OCI-LY7 (cell line): ENCODE measurements around the gene IP6K3. TPM values are rescaled to one million over a fixed set of nuclear protein-coding genes. Genes with fewer than 3 reads are reported as not detected.

Experiments used
- BruUV-seq: library from RNA; stranded (reverse); fragments of 400-500 nt; replicated peaks from 2 replicates; lab custom pipeline; 2021; lab: Mats Ljungman, UMichigan
- CTCF ChIA-PET: fragments of 300-600 bp; sonication (Branson Sonifier 250); formaldehyde crosslinking; loops from one replicate; lab custom pipeline; 2022; ENCODE audit warnings: antibody characterized with exemption; ENCODE audit not compliant: unreplicated experiment; lab: Charles Lee
- POLR2A ChIA-PET: fragments of 300-600 bp; sonication (Branson Sonifier 250); formaldehyde crosslinking; loops from one replicate; lab custom pipeline; 2022; ENCODE audit warnings: antibody characterized with exemption; lab: Charles Lee
- DNase-seq: peaks from one replicate; pipeline ENCODE4 v3.0.0-alpha.2; 2015; ENCODE audit warnings: low spot score
- H2AFZ ChIP-seq: fragments of 200-600 bp; sonication (generic), shearing (Covaris generic); 2 replicates; pipeline ENCODE4 v1.6.1; 2014; ENCODE audit warnings: mild to moderate bottlenecking, antibody characterized with exemption, low read length, moderate library complexity
- H3K27ac ChIP-seq: fragments of 200-600 bp; sonication (generic); 2 replicates; pipeline ENCODE4 v1.5.1; 2014; ENCODE audit warnings: mixed run types, low read depth, mild to moderate bottlenecking, moderate library complexity, low read length, inconsistent platforms; ENCODE audit not compliant: poor library complexity, severe bottlenecking
- H3K36me3 ChIP-seq: fragments of 200-600 bp; sonication (generic); 2 replicates; pipeline ENCODE4 v1.6.1; 2014; ENCODE audit warnings: mild to moderate bottlenecking, antibody characterized with exemption, low read length, moderate library complexity, mixed read lengths; ENCODE audit not compliant: insufficient read depth
- H3K4me1 ChIP-seq: fragments of 200-600 bp; sonication (generic); 2 replicates; pipeline ENCODE4 v1.5.1; 2014; ENCODE audit warnings: mild to moderate bottlenecking, low read length; ENCODE audit not compliant: insufficient read depth, poor library complexity, severe bottlenecking
- H3K4me2 ChIP-seq: fragments of 200-600 bp; sonication (generic); 2 replicates; pipeline ENCODE4 v1.6.1; 2014; ENCODE audit warnings: mild to moderate bottlenecking, low read length
- H3K4me3 ChIP-seq: fragments of 200-600 bp; sonication (generic); 2 replicates; pipeline ENCODE4 v1.5.1; 2014; ENCODE audit warnings: mild to moderate bottlenecking, low read depth, low read length; ENCODE audit not compliant: poor library complexity, severe bottlenecking
- H3K79me2 ChIP-seq: fragments of 200-600 bp; sonication (generic); 2 replicates; pipeline ENCODE4 v1.6.1; 2016; ENCODE audit warnings: low read depth, mild to moderate bottlenecking, low read length, moderate library complexity, mixed read lengths; ENCODE audit not compliant: insufficient read depth
- H3K9me2 ChIP-seq: fragments of 200-600 bp; sonication (generic); 2 replicates; pipeline ENCODE4 v1.6.1; 2016; ENCODE audit warnings: mild to moderate bottlenecking, low read length, mixed read lengths; ENCODE audit not compliant: insufficient read depth
- H3K9me3 ChIP-seq: fragments of 200-600 bp; sonication (generic); 2 replicates; pipeline ENCODE4 v1.6.1; 2014; ENCODE audit warnings: mild to moderate bottlenecking, mixed run types, low read length, mixed read lengths
- H4K20me1 ChIP-seq: fragments of 200-600 bp; sonication (generic); 2 replicates; pipeline ENCODE4 v1.6.1; 2014; ENCODE audit warnings: mild to moderate bottlenecking, antibody characterized with exemption, low read length, moderate library complexity, mixed read lengths; ENCODE audit not compliant: insufficient read depth
- CTCF ChIP-seq: fragments of 200-600 bp; sonication (generic); conservative IDR thresholded peaks from 2 replicates; pipeline ENCODE4 v1.5.1; 2014; ENCODE audit warnings: mild to moderate bottlenecking, antibody characterized with exemption, low read length, moderate library complexity, mixed read lengths
- EZH2phosphoT487 ChIP-seq: fragments of 200-600 bp; sonication (generic); IDR thresholded peaks from 2 replicates; pipeline ENCODE4 v1.6.1; 2018; ENCODE audit warnings: low read depth, borderline replicate concordance, mild to moderate bottlenecking, mixed run types, antibody characterized with exemption, low read length, moderate library complexity, mixed read lengths
- intact Hi-C: fragments of 100-400 bp; cut with micrococcal nuclease; formaldehyde crosslinking; loops from one replicate; pipeline ENCODE4 v1.10.0; 2022; ENCODE audit not compliant: unreplicated experiment
- total RNA-seq, 2 experiments: library from RNA; depleted of rRNA in 1 of 2; stranded (reverse); fragments of >200 nt in 1 of 2; shearing (Covaris generic) in 1 of 2; gene quantifications; 2 replicates each; pipeline ENCODE4 v1.2.3, GENCODE V29; 2014 to 2022

The IP6K3 gene
- total RNA-seq, 2 experiments from 2014 or later = not detected

DNA sequence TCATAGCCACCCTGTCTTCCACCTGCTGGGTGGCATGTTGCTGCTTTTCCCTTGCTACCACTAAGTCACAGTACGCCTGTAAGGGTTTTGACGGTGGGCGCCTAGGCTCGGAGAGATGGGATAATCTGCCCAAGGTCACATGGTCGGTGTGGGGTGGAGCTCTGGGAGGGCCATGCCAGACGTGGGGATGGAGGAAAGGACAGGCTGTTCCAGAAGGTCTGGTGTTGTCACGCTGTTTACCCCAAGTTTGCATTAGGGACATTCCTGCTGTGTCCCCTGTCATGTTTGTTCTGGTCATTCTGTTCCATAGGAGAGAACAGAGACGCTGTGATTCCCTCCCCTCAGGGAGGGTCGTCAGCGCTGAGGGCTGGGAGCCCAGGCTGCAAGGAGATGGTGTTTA, 16.1 kb downstream of the IP6K3 start:
- DNase-seq = no peak
- ChIA-PET CTCF (no interaction called here), POLR2A (no interaction called here)
- H3K27ac ChIP-seq = no peak overlapping the region
- H4K20me1 ChIP-seq = no peaks in the 10 kb centered on the region
- no peaks in the 10 kb centered on the region for H3K9me3 ChIP-seq
- H3K9me2 ChIP-seq = no peaks in the 10 kb centered on the region
- H3K79me2 ChIP-seq = no peaks in the 10 kb centered on the region
- no peaks in the 10 kb centered on the region for H3K36me3 ChIP-seq
- no peaks in the 10 kb centered on the region for H3K4me1 ChIP-seq
- BruUV-seq = no TSS peak
- TF ChIP-seq EZH2phosphoT487 = no peak
- no peak for TF ChIP-seq CTCF
- H3K4me3 ChIP-seq = no peak overlapping the region
- intact Hi-C loops = no loop called here
- no peak overlapping the region for H3K4me2 ChIP-seq
- no peak overlapping the region for H2AFZ ChIP-seq

DNA sequence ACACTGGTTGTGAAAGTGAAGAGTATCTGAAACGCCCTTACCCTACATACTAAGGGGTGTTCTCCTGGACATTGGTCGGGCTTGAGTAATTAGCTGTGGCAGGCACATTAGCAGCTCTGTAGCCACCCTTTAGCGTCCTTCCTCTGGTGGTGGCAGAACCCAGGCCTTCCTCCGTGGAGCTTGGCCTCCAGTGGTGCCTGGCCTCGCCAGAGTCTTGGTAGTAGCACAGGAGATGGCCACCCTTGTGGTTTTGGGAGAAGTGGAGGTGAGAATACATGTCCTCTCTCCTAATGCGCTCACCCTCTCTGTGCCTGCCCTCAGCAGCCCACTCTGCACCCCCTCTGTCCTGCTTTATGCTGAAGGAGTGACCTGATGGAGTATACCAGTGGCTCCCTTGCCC, 17.6 kb downstream of the IP6K3 start:
- no peak overlapping the region for H3K4me2 ChIP-seq
- H3K9me2 ChIP-seq = no peaks in the 10 kb centered on the region
- no peaks in the 10 kb centered on the region for H4K20me1 ChIP-seq
- ChIA-PET CTCF (interaction anchor here (0.6 kb wide), 1 partner anchor 1596 kb away, joined by 3 read pairs; no protein-coding TSS in a partner anchor), POLR2A (no interaction called here)
- intact Hi-C loops = no loop called here
- no peaks in the 10 kb centered on the region for H3K79me2 ChIP-seq
- H3K9me3 ChIP-seq = no peaks in the 10 kb centered on the region
- no peak overlapping the region for H3K4me3 ChIP-seq
- BruUV-seq = no TSS peak
- TF ChIP-seq CTCF = no peak
- no peak for TF ChIP-seq EZH2phosphoT487
- H3K36me3 ChIP-seq = no peaks in the 10 kb centered on the region
- DNase-seq = no peak
- H3K27ac ChIP-seq = no peak overlapping the region
- H3K4me1 ChIP-seq = no peaks in the 10 kb centered on the region
- H2AFZ ChIP-seq = no peak overlapping the region

GRCh38 chr6:33728438-33728837, 18.3 kb downstream of the IP6K3 start:
- TF ChIP-seq EZH2phosphoT487 = no peak
- TF ChIP-seq CTCF = no peak
- Histone ChIP-seq H3K9me3 (no peaks in the 10 kb centered on the region), H3K4me3 (no peak overlapping the region), H3K27ac (no peak overlapping the region), H3K79me2 (no peaks in the 10 kb centered on the region), H4K20me1 (no peaks in the 10 kb centered on the region), H3K4me2 (no peak overlapping the region), H2AFZ (no peak overlapping the region), H3K36me3 (no peaks in the 10 kb centered on the region), H3K4me1 (no peaks in the 10 kb centered on the region), H3K9me2 (no peaks in the 10 kb centered on the region)
- intact Hi-C loops = no loop called here
- POLR2A ChIA-PET = no interaction called here
- BruUV-seq = no TSS peak
- CTCF ChIA-PET = interaction anchor here (0.6 kb wide), 1 partner anchor 1597 kb away, joined by 3 read pairs; no protein-coding TSS in a partner anchor
- no peak for DNase-seq
